GM20000 (cell line): Measurements from ENCODE around the gene DNAJC17.

Experiments
- DNase-seq: peaks from one replicate; pipeline ENCODE4 v3.0.0; 2012; ENCODE audit warnings: low spot score
- TF ChIP-seq, protein P1 (sequence below): IDR thresholded peaks from 2 replicates; pipeline ENCODE4 v1.5.1; 2012; ENCODE audit warnings: mild to moderate bottlenecking, control low read depth; ENCODE audit errors: extremely low read depth, missing control alignments

DNAJC17 gene

GRCh38 chr15:40803076-40803475 lies 4.2 kb downstream of the DNAJC17 start:
- TF ChIP-seq, protein P1, sequence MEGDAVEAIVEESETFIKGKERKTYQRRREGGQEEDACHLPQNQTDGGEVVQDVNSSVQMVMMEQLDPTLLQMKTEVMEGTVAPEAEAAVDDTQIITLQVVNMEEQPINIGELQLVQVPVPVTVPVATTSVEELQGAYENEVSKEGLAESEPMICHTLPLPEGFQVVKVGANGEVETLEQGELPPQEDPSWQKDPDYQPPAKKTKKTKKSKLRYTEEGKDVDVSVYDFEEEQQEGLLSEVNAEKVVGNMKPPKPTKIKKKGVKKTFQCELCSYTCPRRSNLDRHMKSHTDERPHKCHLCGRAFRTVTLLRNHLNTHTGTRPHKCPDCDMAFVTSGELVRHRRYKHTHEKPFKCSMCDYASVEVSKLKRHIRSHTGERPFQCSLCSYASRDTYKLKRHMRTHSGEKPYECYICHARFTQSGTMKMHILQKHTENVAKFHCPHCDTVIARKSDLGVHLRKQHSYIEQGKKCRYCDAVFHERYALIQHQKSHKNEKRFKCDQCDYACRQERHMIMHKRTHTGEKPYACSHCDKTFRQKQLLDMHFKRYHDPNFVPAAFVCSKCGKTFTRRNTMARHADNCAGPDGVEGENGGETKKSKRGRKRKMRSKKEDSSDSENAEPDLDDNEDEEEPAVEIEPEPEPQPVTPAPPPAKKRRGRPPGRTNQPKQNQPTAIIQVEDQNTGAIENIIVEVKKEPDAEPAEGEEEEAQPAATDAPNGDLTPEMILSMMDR: no peak
- no peak for DNase-seq

GRCh38 chr15:40799523-40799922 lies 7.8 kb downstream of the DNAJC17 start:
- TF ChIP-seq, protein P1: no peak
- no peak for DNase-seq

DNA sequence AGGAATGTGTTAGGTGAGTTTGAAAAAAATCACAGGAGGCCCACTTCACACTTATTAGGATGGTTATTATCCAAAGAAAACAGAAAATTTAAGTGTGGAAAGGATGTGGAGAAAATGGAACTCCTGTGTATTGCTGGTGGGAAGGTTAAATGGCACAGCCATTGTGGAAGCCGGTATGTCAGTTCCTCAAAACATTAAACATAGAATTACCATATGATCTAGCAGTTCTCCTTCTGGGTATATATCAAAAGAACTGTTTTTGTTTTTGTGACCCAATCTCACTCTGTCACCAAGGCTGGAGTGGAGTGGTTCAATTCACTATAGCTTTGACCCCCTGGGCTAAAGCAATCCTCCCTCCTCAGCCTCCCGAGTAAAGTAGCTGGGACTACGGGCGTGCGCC lies 10.8 kb downstream of the DNAJC17 start:
- TF ChIP-seq, protein P1: no peak
- DNase-seq: no peak

DNA sequence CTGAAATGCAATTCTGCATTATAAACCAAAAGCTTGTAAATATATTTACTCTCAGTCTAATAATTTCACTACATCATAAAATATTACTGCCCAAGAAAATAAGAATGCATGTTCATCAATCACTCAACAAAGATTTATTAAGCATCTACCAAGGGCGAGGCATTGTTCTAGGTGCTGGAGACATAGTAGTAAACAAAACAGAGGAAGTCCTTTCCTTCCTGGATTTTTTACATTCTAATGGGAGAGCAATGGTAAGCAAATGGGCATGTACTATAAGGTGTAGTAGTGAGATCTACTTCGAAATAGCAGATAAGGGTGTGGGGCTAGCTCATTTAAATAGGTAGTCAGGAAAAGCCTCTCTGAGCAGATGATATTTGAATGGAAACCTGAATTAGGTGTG lies 11.2 kb downstream of the DNAJC17 start:
- no peak for DNase-seq

GRCh38 chr15:40793216-40793989 lies 13.9 kb downstream of the DNAJC17 start:
- TF ChIP-seq, protein P1: no peak
- DNase-seq: no peak

More for the DNA sequence above, 11.2 kb downstream of the DNAJC17 start:
- TF ChIP-seq, protein P1: no peak

GRCh38 chr15:40792394-40792793 lies 14.9 kb downstream of the DNAJC17 start:
- DNase-seq: no peak
- TF ChIP-seq, protein P1: no peak

DNA sequence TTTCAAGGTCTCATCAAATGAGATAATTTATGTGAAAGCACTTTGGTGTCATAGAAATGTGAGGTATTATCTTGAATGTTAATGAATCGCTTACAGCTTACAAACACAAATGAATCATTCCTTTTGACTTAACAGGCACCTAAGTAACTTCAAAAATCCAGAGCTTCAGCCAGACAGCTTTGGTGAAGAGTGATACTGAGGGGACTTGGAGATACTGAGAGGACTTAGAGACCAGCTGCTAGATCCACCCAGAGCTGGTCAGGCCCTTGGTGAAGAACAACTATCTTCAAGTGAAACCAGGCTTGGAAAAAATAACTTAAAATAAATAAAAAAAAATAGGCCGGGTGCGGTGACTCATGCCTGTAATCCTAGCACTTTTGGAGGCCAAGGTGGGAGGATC lies 16.6 kb downstream of the DNAJC17 start:
- no peak for DNase-seq
- TF ChIP-seq, protein P1: no peak
